T-helper 9 cell (primary cell): Measurements from ENCODE around the gene KRT2.

Experiments
- DNase-seq: peaks from one replicate; pipeline ENCODE4 v3.0.0-alpha.2; 2020

Gene KRT2

GRCh38 chr12:52636592-52637258, 15.3 kb downstream of the KRT2 start:
- no peak for DNase-seq

GRCh38 chr12:52636189-52636588, 15.8 kb downstream of the KRT2 start:
- no peak for DNase-seq

GRCh38 chr12:52634266-52635056, 17.6 kb downstream of the KRT2 start:
- DNase-seq: no peak

- DNase-seq: no peak
Observed at GRCh38 chr12:52633383-52633782, 18.6 kb downstream of the KRT2 start.

- no peak for DNase-seq
Observed at GRCh38 chr12:52632656-52633055, 19.4 kb downstream of the KRT2 start.

GRCh38 chr12:52631676-52632459, 20.1 kb downstream of the KRT2 start:
- no peak for DNase-seq

- DNase-seq: no peak
Observed at GRCh38 chr12:52631264-52631663, 20.7 kb downstream of the KRT2 start.

GRCh38 chr12:52630599-52631200, 21.3 kb downstream of the KRT2 start:
- no peak for DNase-seq

- DNase-seq: no peak
Observed at GRCh38 chr12:52630008-52630500, 22.0 kb downstream of the KRT2 start.

- DNase-seq: no peak
Observed at GRCh38 chr12:52629281-52630007, 22.6 kb downstream of the KRT2 start.

- DNase-seq: no peak
Observed at GRCh38 chr12:52628841-52629240, 23.2 kb downstream of the KRT2 start.

GRCh38 chr12:52628111-52628507, 23.9 kb downstream of the KRT2 start:
- no peak for DNase-seq

- DNase-seq: no peak
Observed at GRCh38 chr12:52627395-52628110, 24.5 kb downstream of the KRT2 start.

GRCh38 chr12:52622349-52622748, 29.7 kb downstream of the KRT2 start:
- DNase-seq: no peak

- no peak for DNase-seq
Observed at GRCh38 chr12:52618866-52619265, 33.1 kb downstream of the KRT2 start.

GRCh38 chr12:52618216-52618615, 33.8 kb downstream of the KRT2 start, which contains the start of gene KRT73:
TSS of gene KRT73 (minus strand) at chr12:52618559. CDS start at chr12:52618524, 35 bp downstream.
- DNase-seq: no peak

GRCh38 chr12:52617403-52617785, 34.6 kb downstream of the KRT2 start:
- no peak for DNase-seq

GRCh38 chr12:52616680-52617402, 35.2 kb downstream of the KRT2 start:
- no peak for DNase-seq

- no peak for DNase-seq
Observed at GRCh38 chr12:52615912-52616311, 36.1 kb downstream of the KRT2 start.

GRCh38 chr12:52615208-52615868, 36.7 kb downstream of the KRT2 start:
- DNase-seq: no peak
